HepG2 (cell line): ENCODE data around the gene TBX10. TPM values are rescaled to one million over a fixed set of nuclear protein-coding genes. Genes with fewer than 3 reads are reported as not detected.

Experiments used
- ATAC-seq: fragments of 200-7000 bp; cut with Tn5 transposase; 3 replicates; pipeline ENCODE4 v1.9.1; 2020; ENCODE audit warnings: mild to moderate bottlenecking, moderate library complexity
- BruUV-seq: library from RNA; stranded (reverse); fragments of 400-500 nt; replicated peaks from 2 replicates; lab custom pipeline; 2021; lab: Mats Ljungman, UMichigan
- CTCF ChIA-PET: fragments of 300-600 bp; formaldehyde crosslinking; extraction: SDS; loops from one replicate; lab custom pipeline; 2021; ENCODE audit warnings: low total read pairs, inconsistent platforms, low intra/inter-chr PET ratio; lab: Yijun Ruan, JAX
- POLR2A ChIA-PET: fragments of 350-600 bp; sonication (Branson Sonifier 250); formaldehyde crosslinking; loops from one replicate; lab custom pipeline; 2020; ENCODE audit warnings: antibody characterized with exemption, inconsistent platforms; lab: Yijun Ruan, JAX
- DNase-seq: peaks from one replicate; pipeline ENCODE4 v3.0.0-alpha.2; 2015; ENCODE audit warnings: low spot score
- FAIRE-seq: peaks from 3 replicates; lab custom pipeline; 2011; peaks lifted over from hg19 to GRCh38; lab: Jason Lieb, UNC
- H2AFZ ChIP-seq: one replicate; pipeline ENCODE4 v1.6.1; 2011; ENCODE audit warnings: low read length, inconsistent platforms
- H3K27ac ChIP-seq: fragments of 300-600 bp; 3 replicates; pipeline ENCODE4 v1.8.0; 2011; ENCODE audit warnings: mixed run types, mild to moderate bottlenecking, mixed read lengths, low read length, inconsistent platforms; ENCODE audit not compliant: insufficient read depth; ENCODE audit errors: extremely low read length
- H3K27me3 ChIP-seq, 2 experiments: fragments of 200-600 bp in 1 of 2; 2 replicates in 1 of 2; 3 replicates in 1 of 2; pipeline versions ENCODE4 v1.6.0 to v1.8.0; 2011; ENCODE audit warnings: low read length in 2 of 2, mild to moderate bottlenecking in 2 of 2, moderate library complexity in 2 of 2, inconsistent platforms in 1 of 2; ENCODE audit not compliant: insufficient read depth in 2 of 2, control insufficient read depth in 1 of 2
- H3K36me3 ChIP-seq, 2 experiments: fragments of 200-600 bp in 1 of 2; replicated peaks in 1 of 2; 2 replicates in 1 of 2; 3 replicates in 1 of 2; pipeline versions ENCODE4 v1.5.1 to v1.8.0; 2011; ENCODE audit warnings: low read length in 2 of 2, inconsistent platforms in 1 of 2; ENCODE audit not compliant: insufficient read depth in 2 of 2, control insufficient read depth in 1 of 2
- H3K4me1 ChIP-seq: 2 replicates; pipeline ENCODE4 v1.5.1; 2012; ENCODE audit warnings: low read length, inconsistent platforms; ENCODE audit not compliant: insufficient read depth
- H3K4me2 ChIP-seq: 2 replicates; pipeline ENCODE4 v1.6.0; 2011; ENCODE audit warnings: low read depth, low read length, inconsistent platforms
- H3K4me3 ChIP-seq, 3 experiments: fragments of 200-600 bp in 1 of 3; sonication (generic), shearing (Covaris generic) in 1 of 3; replicated peaks in 1 of 3; 2 replicates each; pipeline ENCODE4 v1.5.1; 2011 to 2016; ENCODE audit warnings: low read length in 3 of 3, inconsistent platforms in 2 of 3, low read depth in 2 of 3, mild to moderate bottlenecking in 2 of 3, control low read depth in 1 of 3, mixed read lengths in 1 of 3; ENCODE audit not compliant: insufficient read depth in 1 of 3
- H3K79me2 ChIP-seq: one replicate; pipeline ENCODE4 v1.6.1; 2011; ENCODE audit warnings: low read length, inconsistent platforms; ENCODE audit not compliant: insufficient read depth
- H3K9ac ChIP-seq: 2 replicates; pipeline ENCODE4 v1.6.0; 2011; ENCODE audit warnings: mild to moderate bottlenecking, low read depth, low read length, inconsistent platforms; ENCODE audit not compliant: insufficient read depth
- H3K9me3 ChIP-seq: 2 replicates; pipeline ENCODE4 v1.5.1; 2012; ENCODE audit warnings: mild to moderate bottlenecking, low read length
- H4K20me1 ChIP-seq: 2 replicates; pipeline ENCODE4 v1.6.0; 2011; ENCODE audit warnings: inconsistent platforms, mild to moderate bottlenecking, low read length, moderate library complexity; ENCODE audit not compliant: insufficient read depth
- CTCF ChIP-seq: sonication (generic); formaldehyde crosslinking; IDR thresholded peaks from 2 replicates; pipeline ENCODE4 v1.5.0; 2020; ENCODE audit warnings: mild to moderate bottlenecking, missing genetic modification reagents, moderate library complexity
- RAD21 ChIP-seq: fragments of 450-650 bp; formaldehyde crosslinking; IDR thresholded peaks from 2 replicates; pipeline ENCODE4 v1.5.0; 2020; ENCODE audit warnings: mild to moderate bottlenecking
- SMC3 ChIP-seq: IDR thresholded peaks from 2 replicates; pipeline ENCODE4 v1.6.1; 2011; ENCODE audit warnings: low read length, improper control_type of control experiment
- STAG1 ChIP-seq: sonication (generic); formaldehyde crosslinking; IDR thresholded peaks from 2 replicates; pipeline ENCODE4 v1.4.0; 2020; ENCODE audit warnings: missing genetic modification reagents
- TGIF2 ChIP-seq: IDR thresholded peaks from 2 replicates; pipeline ENCODE4 v1.6.1; 2016; ENCODE audit warnings: control low read depth, missing compliant biosample characterization
- ZNF138 ChIP-seq: sonication (generic); formaldehyde crosslinking; IDR thresholded peaks from 2 replicates; pipeline ENCODE4 v1.5.0; 2020; ENCODE audit warnings: mild to moderate bottlenecking, low read depth, missing genetic modification reagents
- ZNF333 ChIP-seq: sonication (generic); formaldehyde crosslinking; IDR thresholded peaks from 2 replicates; pipeline ENCODE4 v1.4.0; 2020; ENCODE audit warnings: mild to moderate bottlenecking, missing genetic modification reagents, borderline replicate concordance
- ZNF768 ChIP-seq: sonication (generic); formaldehyde crosslinking; IDR thresholded peaks from 2 replicates; pipeline ENCODE4 v1.4.0; 2020; ENCODE audit warnings: missing genetic modification reagents
- WGBS: methylation state at CpG from one replicate; pipeline ENCODE4 v1.1.6; 2017; ENCODE audit warnings: low lambda C conversion rate; 5-methylcytosine and 5-hydroxymethylcytosine counted together
- in situ Hi-C: cut with HindIII; loops from 2 replicates; pipeline ENCODE4 v1.10.0; 2017; ENCODE audit warnings: low pct_unique_long_range_greater_than_20kb; ENCODE audit not compliant: extremely low pct_ligation_motif_present
- intact Hi-C: fragments of 100-400 bp; cut with micrococcal nuclease; formaldehyde crosslinking; loops from one replicate; pipeline ENCODE4 v1.10.0; 2022; ENCODE audit not compliant: unreplicated experiment
- polyA plus RNA-seq, 8 experiments: library from polyadenylated mRNA; depleted of rRNA in 3 of 8; stranded (reverse) in 7 of 8; unstranded in 1 of 8; fragments of >200 nt; fragmentation: Illumina TruSeq in 4 of 8; extraction: Trizol in 4 of 8; gene quantifications; 2 replicates each; pipeline versions ENCODE4 v1.2.1 to v1.2.3, GENCODE V29; 2011 to 2016; ENCODE audit warnings: low read depth in 4 of 8, missing spikeins in 1 of 8, mixed read lengths in 1 of 8; ENCODE audit not compliant: insufficient read depth in 1 of 8
- total RNA-seq, 5 experiments: library from RNA; depleted of rRNA; stranded (reverse); fragments of >200 nt; fragmentation: Illumina TruSeq; extraction: Trizol; gene quantifications; 2 replicates each; pipeline ENCODE4 v1.2.3, GENCODE V29; 2016; ENCODE audit warnings: low read depth in 1 of 5

The TBX10 gene
- total and polyA plus RNA-seq, 2 of the 13 experiments (the other 11 are each of a cell fraction or from before 2014, with no cell fraction given): 0.27 to 1.7 TPM

- peak; percentile 75 for ATAC-seq
- H3K4me2 ChIP-seq: no peak overlapping the region
- H3K27me3 ChIP-seq: peaks cover 1 to 17% of the 10 kb centered on the region in 2 experiments; a peak in 3 of 5 replicates
- H4K20me1 ChIP-seq: no peaks in the 10 kb centered on the region
- no peaks in the 10 kb centered on the region for H3K9me3 ChIP-seq
- no peaks in the 10 kb centered on the region for H3K36me3 ChIP-seq
- POLR2A ChIA-PET: no interaction called here
- DNase-seq: no peak
- intact Hi-C loops (no loop called here), in situ Hi-C loops (loop anchor here (25.0 kb wide), 1 partner anchor 122 kb away; no protein-coding TSS in a partner anchor)
- H3K27ac ChIP-seq: no peak overlapping the region
- 0 out of 2 replicates have a peak, but pooled peaks have one; percentile 15 for TF ChIP-seq ZNF768 (CRISPR knock-in tag)
- TF ChIP-seq ZNF333: 0 out of 2 replicates have a peak, but pooled peaks have one; percentile 39
- TF ChIP-seq SMC3: peak; percentile 20; the same call in 1 of the 2 replicates
- no peak for TF ChIP-seq ZNF138 (CRISPR knock-in tag)
- TF ChIP-seq TGIF2 (CRISPR knock-in tag): no peak
- TF ChIP-seq CTCF (CRISPR knock-in tag): peak; percentile 65
- TF ChIP-seq STAG1 (CRISPR knock-in tag): peak; percentile 63
- TF ChIP-seq RAD21 (CRISPR knock-in tag): peak; percentile 43; the same call in 1 of the 2 replicates
- H3K79me2 ChIP-seq: no peaks in the 10 kb centered on the region
- BruUV-seq: no TSS peak
- H3K4me3 ChIP-seq: no peak overlapping the region
- CTCF ChIA-PET: no interaction called here
- FAIRE-seq: no peak
- H3K4me1 ChIP-seq: no peaks in the 10 kb centered on the region
- WGBS: 8% methylated on average over 10 of the region's 24 CpGs
- no peak overlapping the region for H2AFZ ChIP-seq
- H3K9ac ChIP-seq: no peak overlapping the region
Measured at GRCh38 chr11:67665541-67666302, 26.2 kb upstream of the TBX10 start.
